T-helper 1 cell treated with Interleukin-12 subunit alpha and Interleukin-12 subunit beta and Interleukin-4 antibody, amounts not matched to agents 30 μg/mL and 1 μg/mL, for 36 hours (primary cell): ENCODE measurements around the gene ANTXRL.
"Not testable (repeated sequence)": the region's sequence is repeated elsewhere in the genome, so short reads cannot be mapped to it uniquely, and the experiment has no call there.

Experiments
- H3K27ac Mint-ChIP-seq: one replicate; pipeline ENCODE4 v1.8.0; 2021; ENCODE audit warnings: mild to moderate bottlenecking, mixed read lengths
- H3K27me3 Mint-ChIP-seq: one replicate; pipeline ENCODE4 v1.8.0; 2021; ENCODE audit warnings: low read depth, mixed read lengths
- H3K36me3 Mint-ChIP-seq: one replicate; pipeline ENCODE4 v1.8.0; 2021; ENCODE audit warnings: low read depth, mixed read lengths
- H3K4me1 Mint-ChIP-seq: one replicate; pipeline ENCODE4 v1.8.0; 2021; ENCODE audit warnings: low read depth, mixed read lengths
- H3K4me3 Mint-ChIP-seq: one replicate; pipeline ENCODE4 v1.8.0; 2021; ENCODE audit warnings: mild to moderate bottlenecking, moderate library complexity, mixed read lengths
- H3K9me3 Mint-ChIP-seq: one replicate; pipeline ENCODE4 v1.8.0; 2021; ENCODE audit warnings: mixed read lengths

Gene ANTXRL

DNA sequence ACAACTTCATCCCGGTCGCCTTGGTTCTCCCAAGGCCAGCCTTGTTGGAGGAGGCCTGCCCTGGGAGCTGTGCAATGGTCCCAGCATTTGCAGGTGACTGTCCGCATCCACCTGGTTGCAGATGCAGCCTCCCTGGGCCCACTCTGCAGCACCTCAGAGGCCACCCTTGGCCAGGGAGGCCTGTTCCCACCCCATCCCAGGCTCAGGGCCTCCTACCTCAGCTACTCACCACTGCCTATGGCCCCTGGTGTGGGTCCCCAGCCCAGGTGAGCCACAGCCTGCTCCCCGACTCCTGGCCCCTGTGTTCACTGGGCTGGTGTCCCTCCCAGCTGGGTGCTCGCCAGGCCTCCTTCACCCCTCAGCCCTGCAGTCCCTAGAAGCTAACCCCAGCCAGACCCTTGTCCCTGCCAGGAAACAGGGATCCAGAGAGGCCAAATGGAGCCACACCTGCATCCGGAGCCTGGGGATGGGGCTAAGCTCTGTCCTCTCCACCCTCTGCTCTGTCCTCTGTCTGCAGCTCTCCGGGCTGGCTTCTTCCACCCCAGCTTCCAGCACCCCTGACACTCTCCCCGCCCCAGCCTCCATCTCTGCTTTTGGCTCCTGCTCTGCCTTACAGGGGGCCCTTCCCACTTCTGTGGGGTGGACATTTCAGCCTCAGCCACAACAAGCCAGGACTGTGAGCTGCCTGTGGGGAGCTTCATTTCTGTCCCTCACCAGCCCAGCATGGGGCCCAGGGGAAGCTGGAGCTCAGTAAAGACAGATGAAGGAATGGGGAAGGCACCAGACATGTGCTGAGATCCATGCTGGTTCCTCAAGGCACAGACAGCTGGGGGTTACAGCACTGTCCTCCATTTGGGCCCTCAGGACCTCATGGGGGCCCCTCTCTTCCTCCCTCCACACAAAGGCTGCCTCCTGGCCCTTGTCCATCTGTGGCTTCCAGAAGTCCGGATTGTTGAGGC lies 35.6 kb upstream of the ANTXRL start:
- Mint-ChIP-seq H3K4me3 (no peak overlapping the region), H3K9me3 (no peaks in the 10 kb centered on the region), H3K27me3 (no peaks in the 10 kb centered on the region), H3K36me3 (peaks cover 9% of the 10 kb centered on the region), H3K27ac (no peak overlapping the region), H3K4me1 (peaks cover 3% of the 10 kb centered on the region)

DNA sequence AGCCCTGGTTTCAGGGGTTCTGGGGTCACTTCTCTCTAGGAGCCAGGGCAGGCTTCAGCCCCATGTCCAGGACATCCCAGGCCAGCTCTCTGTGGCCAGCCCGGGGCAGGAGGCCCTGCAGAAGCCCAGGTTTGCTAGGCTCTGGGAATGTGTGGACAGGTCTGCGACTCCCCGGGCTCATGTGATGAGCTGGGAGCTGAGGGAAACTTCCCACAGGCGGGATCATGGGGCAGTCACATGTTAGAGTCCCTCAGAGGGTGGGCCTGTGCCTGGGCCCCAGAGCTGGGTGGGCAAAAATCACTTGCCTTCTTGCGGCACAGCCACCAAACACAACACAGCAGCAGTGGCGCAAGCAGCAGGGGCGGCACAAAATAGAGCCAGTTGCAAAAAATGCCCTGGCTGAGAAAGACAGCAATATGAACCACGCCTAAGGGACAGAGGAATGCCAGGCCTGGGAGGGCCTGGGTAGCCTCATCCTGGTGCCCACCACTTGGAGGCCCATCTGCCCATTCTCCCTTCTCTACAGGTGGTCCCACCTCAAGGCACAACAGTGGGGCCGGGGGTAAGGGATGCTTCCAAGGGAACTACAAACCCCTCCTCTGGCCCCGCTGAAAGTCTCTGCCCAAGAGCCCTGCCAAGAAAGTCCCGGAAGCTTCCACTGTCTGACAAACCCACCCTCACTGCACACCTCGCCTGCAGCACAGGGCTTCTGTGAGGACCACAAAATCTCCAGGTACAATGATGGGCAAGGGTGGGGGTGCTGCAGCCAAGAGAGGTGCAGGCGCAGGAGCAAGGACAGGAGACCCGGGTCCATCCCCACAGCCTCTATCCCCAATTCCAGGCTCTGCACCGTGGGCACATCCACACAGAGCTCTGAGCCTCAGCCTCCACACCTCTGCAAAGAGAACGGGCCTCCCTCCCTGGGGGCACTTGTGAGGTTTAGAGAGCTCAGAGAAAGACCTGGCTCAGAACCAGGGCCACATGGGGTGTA lies 34.6 kb upstream of the ANTXRL start:
- Mint-ChIP-seq H3K9me3 (no peaks in the 10 kb centered on the region), H3K36me3 (peaks cover 9% of the 10 kb centered on the region), H3K4me3 (no peak overlapping the region), H3K4me1 (peaks cover 3% of the 10 kb centered on the region), H3K27ac (no peak overlapping the region), H3K27me3 (no peaks in the 10 kb centered on the region)

DNA sequence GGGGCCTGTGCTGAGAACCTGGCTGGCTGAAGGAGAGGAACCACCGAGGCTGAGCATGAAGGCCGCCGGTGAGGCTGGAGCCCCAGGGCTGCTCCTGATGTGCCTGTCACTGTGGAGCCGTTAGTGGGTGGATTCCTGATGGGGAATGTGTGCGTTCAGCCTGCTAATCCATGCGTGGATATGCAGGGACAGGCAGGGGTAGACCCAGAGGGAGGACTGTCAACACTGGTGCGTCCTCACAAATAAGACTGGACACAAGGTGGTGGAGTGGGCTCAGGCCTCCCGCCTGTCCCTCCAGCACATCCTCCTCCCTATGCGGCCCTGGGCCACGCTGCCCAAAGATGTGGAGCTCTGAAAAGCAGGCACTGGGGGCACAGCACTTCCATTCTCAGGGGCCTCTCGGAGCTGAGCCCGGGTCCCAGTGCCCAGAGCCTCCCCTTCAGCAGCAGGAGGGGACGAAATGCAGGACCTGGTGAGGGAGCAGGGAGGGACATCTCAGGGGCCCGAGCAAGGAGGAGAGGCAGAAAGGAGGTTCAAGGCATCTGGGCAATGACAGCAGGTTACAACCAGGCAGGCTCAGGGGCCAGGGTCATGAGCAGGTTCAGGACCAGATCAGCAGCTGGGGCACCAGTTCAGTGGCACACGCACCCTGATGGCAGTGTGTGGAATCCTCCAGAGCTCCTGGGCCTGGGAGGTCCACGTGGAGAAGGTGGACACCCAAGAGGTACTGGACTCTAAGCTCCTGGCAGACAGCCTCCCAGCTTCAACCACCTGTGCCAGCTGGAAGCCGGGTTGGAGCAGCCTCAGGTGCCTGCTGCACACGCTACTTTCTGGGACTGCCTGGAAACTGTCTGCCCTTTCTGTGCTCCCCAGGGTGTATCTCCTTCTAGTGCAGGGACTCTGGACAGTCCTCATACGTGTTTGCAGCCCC lies 33.5 kb upstream of the ANTXRL start:
- no peaks in the 10 kb centered on the region for H3K27me3 Mint-ChIP-seq
- no peaks in the 10 kb centered on the region for H3K9me3 Mint-ChIP-seq
- no peak overlapping the region for H3K4me3 Mint-ChIP-seq
- no peak overlapping the region for H3K27ac Mint-ChIP-seq
- H3K36me3 Mint-ChIP-seq: peaks cover 9% of the 10 kb centered on the region
- peaks cover 3% of the 10 kb centered on the region for H3K4me1 Mint-ChIP-seq

DNA sequence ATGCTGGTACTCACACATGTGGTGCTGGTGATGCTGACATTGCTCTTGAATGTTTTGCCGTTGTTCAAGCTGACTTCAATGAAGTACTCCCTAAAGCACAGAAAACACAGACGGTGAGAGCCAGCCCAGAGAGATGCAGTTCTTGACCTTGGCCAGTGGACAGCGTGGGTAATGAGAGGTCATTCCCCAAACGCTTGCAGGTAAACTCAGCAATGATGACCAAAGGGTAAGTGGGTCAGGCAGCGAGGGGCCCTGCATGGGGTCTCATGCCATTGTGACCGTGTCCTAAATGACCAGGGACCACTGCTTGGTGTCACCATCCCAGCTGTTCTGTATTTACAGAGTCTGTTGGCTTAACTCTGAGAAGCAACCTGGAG lies 32.8 kb upstream of the ANTXRL start:
- no peaks in the 10 kb centered on the region for H3K9me3 Mint-ChIP-seq
- no peak overlapping the region for H3K27ac Mint-ChIP-seq
- H3K4me3 Mint-ChIP-seq: no peak overlapping the region
- H3K27me3 Mint-ChIP-seq: no peaks in the 10 kb centered on the region
- H3K4me1 Mint-ChIP-seq: peaks cover 5% of the 10 kb centered on the region
- H3K36me3 Mint-ChIP-seq: peaks cover 14% of the 10 kb centered on the region

DNA sequence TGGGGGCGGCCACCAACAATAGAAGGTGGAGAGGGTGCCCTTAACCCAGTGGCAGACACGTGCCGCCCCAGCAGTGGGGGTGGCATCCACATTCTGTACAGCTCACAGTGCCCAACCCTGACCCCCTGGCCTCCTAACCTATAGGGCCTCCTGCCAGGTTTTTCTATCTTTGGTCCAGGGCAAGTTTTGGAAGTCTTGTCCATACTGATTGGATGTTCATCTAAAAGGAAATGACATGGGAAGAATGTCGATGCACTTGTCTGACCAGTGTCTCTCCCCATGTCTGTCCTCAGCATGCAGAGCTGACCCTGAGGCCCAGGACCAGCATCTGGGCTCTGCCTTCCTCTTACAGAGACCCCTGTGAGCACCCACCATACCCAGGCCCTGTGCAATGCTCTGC lies 32.3 kb upstream of the ANTXRL start:
- H3K27ac Mint-ChIP-seq: no peak overlapping the region
- peaks cover 14% of the 10 kb centered on the region for H3K36me3 Mint-ChIP-seq
- H3K9me3 Mint-ChIP-seq: no peaks in the 10 kb centered on the region
- peaks cover 5% of the 10 kb centered on the region for H3K4me1 Mint-ChIP-seq
- H3K4me3 Mint-ChIP-seq: no peak overlapping the region
- H3K27me3 Mint-ChIP-seq: no peaks in the 10 kb centered on the region

DNA sequence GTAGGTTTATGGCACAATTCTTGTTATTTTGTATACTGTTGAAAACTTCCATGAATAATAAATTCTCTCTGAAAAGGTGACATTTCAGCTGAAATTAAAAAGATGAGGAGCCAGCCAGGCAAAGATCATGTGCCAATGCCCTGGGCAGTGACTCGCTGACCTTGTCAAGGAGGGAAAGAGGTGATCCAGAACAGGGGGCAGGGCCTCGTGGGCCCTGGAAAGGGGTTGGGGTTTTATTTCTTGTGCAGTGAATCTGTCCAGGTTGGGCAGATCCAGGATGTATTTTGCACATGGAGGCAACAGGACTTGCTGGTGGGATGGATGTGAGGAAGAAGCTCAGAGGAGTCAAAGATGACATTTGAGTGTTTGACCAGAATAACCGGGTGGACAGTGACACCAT lies 31.6 kb upstream of the ANTXRL start:
- not testable (repeated sequence) for H3K27me3 Mint-ChIP-seq, H3K4me3 Mint-ChIP-seq, H3K27ac Mint-ChIP-seq, H3K4me1 Mint-ChIP-seq, H3K9me3 Mint-ChIP-seq
- peaks cover 14% of the 10 kb centered on the region for H3K36me3 Mint-ChIP-seq

DNA sequence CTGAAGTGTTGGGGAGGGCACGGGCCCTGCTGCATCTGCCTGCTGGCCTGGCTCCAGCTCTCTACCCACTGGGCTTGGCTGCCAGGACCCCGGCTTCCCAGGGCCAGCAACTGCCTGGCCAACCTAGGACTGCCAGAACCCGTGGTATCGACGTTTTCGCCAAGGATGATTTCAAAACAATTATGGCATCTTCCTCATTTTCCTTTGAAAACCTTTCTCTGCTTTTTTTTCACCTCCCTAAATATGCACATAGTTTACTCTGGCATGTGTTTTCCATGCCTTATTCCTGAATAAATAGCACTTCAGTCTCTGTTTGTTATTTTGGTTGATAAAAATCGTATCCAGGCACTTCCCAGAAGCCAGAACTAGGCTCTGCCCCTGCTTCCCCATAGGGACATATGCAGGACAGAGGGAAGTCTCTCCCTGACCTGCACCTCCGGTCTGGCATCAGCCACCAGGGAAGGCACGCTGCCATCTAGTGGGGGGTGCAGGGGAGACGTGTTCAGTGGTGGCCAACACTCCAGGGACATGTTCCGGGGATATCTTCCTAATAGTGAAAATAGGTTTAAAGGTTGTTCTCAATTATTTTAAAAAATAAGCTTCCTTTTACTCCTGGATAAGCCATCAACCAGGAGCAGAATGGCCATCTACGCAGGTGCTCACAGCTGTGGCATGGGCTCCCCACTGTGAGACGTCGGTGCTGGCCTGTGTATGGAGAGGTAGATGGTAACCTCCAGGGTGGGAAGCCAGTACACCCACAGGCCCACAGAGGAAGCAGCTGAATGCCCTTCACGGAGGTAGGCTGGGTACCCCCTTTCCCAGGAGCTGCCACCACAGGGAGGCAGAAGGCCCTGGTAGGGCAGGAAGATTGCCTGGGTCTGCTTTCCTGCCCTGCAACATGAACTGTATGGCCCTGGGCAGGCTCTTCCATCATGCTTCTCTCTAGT lies 30.7 kb upstream of the ANTXRL start:
- Mint-ChIP-seq H3K27ac (no peak overlapping the region), H3K9me3 (no peaks in the 10 kb centered on the region), H3K36me3 (peaks cover 21% of the 10 kb centered on the region), H3K27me3 (no peaks in the 10 kb centered on the region), H3K4me1 (peaks cover 5% of the 10 kb centered on the region), H3K4me3 (no peak overlapping the region)

DNA sequence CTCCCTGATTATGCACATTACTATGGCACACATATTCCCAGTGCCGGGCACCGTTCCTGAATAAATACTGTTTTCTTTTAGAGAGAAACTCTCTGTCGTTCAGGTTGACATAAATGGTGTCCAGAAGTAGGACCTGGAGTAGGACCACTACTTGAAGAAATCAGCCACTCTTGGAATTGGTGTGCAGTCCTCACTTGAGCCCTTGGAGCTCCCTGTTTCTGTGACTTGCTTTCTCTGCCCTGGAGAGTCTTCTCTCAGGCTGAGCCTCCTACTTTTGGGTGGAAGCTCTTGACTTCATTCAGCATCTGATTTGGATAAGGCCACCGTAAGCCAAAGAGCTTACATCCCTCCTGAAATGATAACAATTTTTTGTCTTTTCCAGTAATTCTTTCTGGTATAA lies 29.7 kb upstream of the ANTXRL start:
- peaks cover 5% of the 10 kb centered on the region for H3K4me1 Mint-ChIP-seq
- no peak overlapping the region for H3K4me3 Mint-ChIP-seq
- H3K9me3 Mint-ChIP-seq: no peaks in the 10 kb centered on the region
- peaks cover 30% of the 10 kb centered on the region for H3K36me3 Mint-ChIP-seq
- no peak overlapping the region for H3K27ac Mint-ChIP-seq
- H3K27me3 Mint-ChIP-seq: no peaks in the 10 kb centered on the region

DNA sequence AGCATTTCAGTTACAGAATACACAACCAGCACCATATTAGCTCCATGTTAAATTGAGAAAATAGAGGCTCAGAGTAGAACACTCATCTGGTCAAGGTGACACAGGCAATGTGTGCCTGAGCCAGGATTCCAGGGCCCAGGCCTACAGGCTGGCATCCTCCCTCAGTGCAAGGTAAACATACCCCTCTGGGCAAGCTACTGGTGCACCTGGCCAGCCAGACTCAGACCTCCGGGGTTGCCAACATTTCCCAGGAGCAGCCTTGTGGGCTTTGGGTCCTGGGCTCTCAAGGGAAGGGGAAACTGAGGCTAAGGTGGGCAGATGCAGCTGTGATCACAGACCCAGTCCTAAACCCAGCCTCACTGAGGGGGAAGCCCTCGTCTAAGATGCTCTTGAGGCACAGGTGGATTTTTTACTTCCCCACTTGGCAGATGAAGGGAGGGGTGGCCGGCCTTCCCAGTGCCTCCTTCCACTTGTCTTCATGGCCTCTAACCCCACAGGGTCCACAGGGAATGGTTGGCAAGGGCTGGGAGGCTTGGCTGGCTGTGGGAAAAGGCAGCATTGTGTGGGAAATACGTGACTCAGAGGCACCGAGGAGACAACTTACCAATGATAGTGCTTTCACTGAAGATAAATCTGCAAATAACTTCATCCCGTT lies 23.8 kb upstream of the ANTXRL start:
- peaks cover 26% of the 10 kb centered on the region for H3K36me3 Mint-ChIP-seq
- H3K9me3 Mint-ChIP-seq, H3K27me3 Mint-ChIP-seq, H3K4me3 Mint-ChIP-seq, H3K4me1 Mint-ChIP-seq, H3K27ac Mint-ChIP-seq: not testable (repeated sequence)

DNA sequence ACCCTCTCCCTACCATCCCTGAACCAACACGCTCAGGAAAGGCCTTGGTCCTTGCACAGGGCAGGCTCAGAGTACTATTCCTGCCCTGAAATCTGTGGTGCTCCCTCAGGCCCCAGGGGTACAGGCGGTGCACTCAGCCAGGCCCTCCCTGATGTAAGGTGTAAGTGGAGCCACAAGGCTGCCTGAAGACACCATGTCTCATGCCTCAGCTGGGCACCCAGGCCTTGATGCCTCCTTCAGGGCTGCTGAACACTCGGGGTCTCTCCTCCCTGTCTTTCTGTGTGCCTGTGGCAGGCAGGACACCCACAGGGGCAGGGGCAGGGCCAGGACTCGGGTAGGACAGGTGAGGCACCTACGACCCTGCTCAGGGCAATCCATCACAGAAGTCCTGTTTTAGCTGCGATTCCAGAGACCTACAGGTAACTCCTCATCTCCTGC lies 22.9 kb upstream of the ANTXRL start:
- Mint-ChIP-seq H3K4me3 (no peak overlapping the region), H3K27me3 (no peaks in the 10 kb centered on the region), H3K36me3 (peaks cover 23% of the 10 kb centered on the region), H3K9me3 (no peaks in the 10 kb centered on the region), H3K27ac (no peak overlapping the region), H3K4me1 (peaks cover 4% of the 10 kb centered on the region)

DNA sequence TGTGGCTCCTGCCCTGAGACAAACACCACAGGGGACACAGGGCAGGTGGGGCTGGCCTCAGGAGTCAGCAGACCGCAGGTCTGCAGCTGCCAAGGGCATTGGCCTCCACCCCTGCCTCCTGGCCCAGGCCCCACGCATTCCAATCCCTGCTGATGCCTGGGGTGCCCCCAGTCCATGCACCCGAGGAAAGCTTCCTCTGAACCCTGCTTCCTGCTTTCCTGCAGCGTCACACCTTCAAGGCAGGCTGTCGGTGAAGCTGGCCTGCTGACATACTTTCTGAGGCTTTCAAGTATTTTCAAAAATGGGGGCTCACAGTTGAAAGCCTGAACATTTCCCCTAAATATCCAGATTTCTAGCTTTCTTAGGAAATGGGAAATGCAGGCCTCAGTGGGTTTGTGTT lies 22.5 kb upstream of the ANTXRL start:
- Mint-ChIP-seq H3K4me1 (peaks cover 4% of the 10 kb centered on the region), H3K4me3 (no peak overlapping the region), H3K36me3 (peaks cover 22% of the 10 kb centered on the region), H3K9me3 (no peaks in the 10 kb centered on the region), H3K27ac (no peak overlapping the region), H3K27me3 (no peaks in the 10 kb centered on the region)

DNA sequence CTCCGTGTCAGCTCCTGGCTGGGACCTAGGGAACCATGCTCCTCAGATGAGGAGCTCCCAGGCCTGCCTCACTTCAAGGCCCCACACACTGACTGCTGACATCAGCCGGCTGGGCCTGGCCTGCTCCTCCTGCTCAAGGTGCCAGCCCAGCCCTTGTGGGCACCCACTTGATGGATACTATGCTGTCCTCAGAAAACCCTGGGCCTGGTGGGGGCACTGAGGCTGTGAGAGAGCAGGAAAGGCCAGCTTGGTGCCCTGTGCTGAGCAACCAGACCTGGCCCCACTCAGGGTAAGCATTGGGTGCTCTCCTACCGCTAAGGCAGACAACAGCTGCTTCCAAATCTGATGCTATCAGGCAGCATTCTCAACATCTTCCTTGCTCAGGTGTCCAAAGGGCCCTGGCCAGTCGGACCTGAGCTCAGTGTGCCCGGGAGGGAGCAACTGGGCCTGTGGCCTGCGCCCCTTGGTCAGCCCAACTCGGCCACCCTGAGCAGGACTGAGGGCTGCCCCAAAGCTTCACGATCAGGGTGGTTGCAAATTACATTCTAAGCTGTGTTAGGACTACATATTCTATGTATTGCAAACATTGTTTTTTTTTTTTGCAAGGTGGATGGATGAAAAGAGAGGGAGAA lies 21.9 kb upstream of the ANTXRL start:
- Mint-ChIP-seq H3K4me1 (peaks cover 8% of the 10 kb centered on the region), H3K9me3 (no peaks in the 10 kb centered on the region), H3K27ac (no peak overlapping the region), H3K4me3 (no peak overlapping the region), H3K27me3 (no peaks in the 10 kb centered on the region), H3K36me3 (peaks cover 22% of the 10 kb centered on the region)
